ENCODE results near the gene LRRC23.
"Not testable (repeated sequence)": the region's sequence is repeated elsewhere in the genome, so short reads cannot be mapped to it uniquely, and the experiment has no call there.

Gene LRRC23

DNA sequence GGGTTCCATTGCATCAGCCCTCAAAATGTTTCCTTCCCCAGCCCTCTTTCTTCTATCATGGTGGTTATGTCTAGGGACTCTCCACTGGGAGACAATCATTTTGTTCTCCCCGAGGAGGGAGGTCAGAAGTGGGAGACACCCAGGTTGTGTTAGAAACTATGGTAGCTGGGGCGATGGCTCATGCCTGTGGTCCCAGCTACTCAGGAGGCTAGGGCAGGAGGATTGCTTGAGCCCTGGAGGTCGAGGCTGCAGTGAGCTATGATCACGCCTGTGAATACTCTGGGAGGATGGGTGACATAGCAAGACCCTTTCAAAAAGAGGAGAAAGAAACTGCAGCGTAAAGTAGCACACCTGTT, 13.0 kb upstream of the LRRC23 start:
- Histone ChIP-seq H4K20me1 (ENCODE audit: insufficient read depth, low read length) (no peaks in the 10 kb centered on the region), H3K9me3 (ENCODE audit: low read length) (no peaks in the 10 kb centered on the region), H3K79me2 (ENCODE audit: insufficient read depth, low read length) (no peaks in the 10 kb centered on the region), H3K27me3 (ENCODE audit: insufficient read depth, low read length) (no peaks in the 10 kb centered on the region), H2AFZ (ENCODE audit: low read length) (peak overlapping the region; percentile 50; the same call in 1 of the 2 replicates), H3K9me2 (ENCODE audit: low read depth, low read length) (no peaks in the 10 kb centered on the region), H3K9ac (ENCODE audit: low read length) (peak overlapping the region; percentile 78), H3K36me3 (ENCODE audit: insufficient read depth, low read length) (0 out of 2 replicates have a peak, but pooled peaks cover 5% of the 10 kb centered on the region), H3K4me1 (ENCODE audit: insufficient read depth, low read length, severe bottlenecking) (peaks cover 13% of the 10 kb centered on the region), H3K4me2 (ENCODE audit: low read length) (peak overlapping the region; percentile 78), H3K4me3 (ENCODE audit: low read depth, low read length, poor library complexity, severe bottlenecking) (peak overlapping the region; percentile 59), H3K27ac (ENCODE audit: low read depth, low read length, poor library complexity, severe bottlenecking) (peak overlapping the region; percentile 44), H3F3A (ENCODE audit: insufficient read depth, low read length) (no peaks in the 10 kb centered on the region)
- TF ChIP-seq, protein P1, sequence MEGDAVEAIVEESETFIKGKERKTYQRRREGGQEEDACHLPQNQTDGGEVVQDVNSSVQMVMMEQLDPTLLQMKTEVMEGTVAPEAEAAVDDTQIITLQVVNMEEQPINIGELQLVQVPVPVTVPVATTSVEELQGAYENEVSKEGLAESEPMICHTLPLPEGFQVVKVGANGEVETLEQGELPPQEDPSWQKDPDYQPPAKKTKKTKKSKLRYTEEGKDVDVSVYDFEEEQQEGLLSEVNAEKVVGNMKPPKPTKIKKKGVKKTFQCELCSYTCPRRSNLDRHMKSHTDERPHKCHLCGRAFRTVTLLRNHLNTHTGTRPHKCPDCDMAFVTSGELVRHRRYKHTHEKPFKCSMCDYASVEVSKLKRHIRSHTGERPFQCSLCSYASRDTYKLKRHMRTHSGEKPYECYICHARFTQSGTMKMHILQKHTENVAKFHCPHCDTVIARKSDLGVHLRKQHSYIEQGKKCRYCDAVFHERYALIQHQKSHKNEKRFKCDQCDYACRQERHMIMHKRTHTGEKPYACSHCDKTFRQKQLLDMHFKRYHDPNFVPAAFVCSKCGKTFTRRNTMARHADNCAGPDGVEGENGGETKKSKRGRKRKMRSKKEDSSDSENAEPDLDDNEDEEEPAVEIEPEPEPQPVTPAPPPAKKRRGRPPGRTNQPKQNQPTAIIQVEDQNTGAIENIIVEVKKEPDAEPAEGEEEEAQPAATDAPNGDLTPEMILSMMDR (IDR thresholded peaks at IDR 0.05; ENCODE audit: low read length): no peak
- no peak for TF ChIP-seq EZH2 (IDR thresholded peaks at IDR 0.05; ENCODE audit: borderline replicate concordance, low read length)

DNA sequence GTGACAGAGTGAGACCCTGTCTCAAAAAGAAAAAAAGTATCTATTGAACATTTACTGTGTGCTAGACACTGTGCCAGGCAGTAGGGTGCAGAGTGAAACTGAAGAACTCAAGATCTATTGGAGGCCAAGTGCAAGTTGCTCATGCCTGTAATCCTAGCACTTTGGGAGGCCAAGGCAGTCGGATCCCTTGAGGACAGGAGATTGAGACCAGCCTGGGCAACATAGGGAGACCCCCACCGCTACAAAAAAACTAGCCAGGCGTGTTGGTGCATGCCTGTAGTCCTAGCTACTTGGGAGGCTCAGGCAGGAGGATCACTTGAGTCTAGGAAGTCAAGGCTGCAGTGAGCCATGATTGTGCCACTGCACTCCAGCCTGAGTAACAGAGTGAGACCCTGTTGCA, 11.9 kb upstream of the LRRC23 start:
- not testable (repeated sequence) for H3K36me3 ChIP-seq (ENCODE audit: insufficient read depth, low read length); H3K9me3 ChIP-seq (ENCODE audit: low read length); H3K9me2 ChIP-seq (ENCODE audit: low read depth, low read length); H3F3A ChIP-seq (ENCODE audit: insufficient read depth, low read length); H3K9ac ChIP-seq (ENCODE audit: low read length); H4K20me1 ChIP-seq (ENCODE audit: insufficient read depth, low read length); H3K79me2 ChIP-seq (ENCODE audit: insufficient read depth, low read length); H2AFZ ChIP-seq (ENCODE audit: low read length); H3K27me3 ChIP-seq (ENCODE audit: insufficient read depth, low read length); H3K4me2 ChIP-seq (ENCODE audit: low read length); H3K27ac ChIP-seq (ENCODE audit: low read depth, low read length, poor library complexity, severe bottlenecking); H3K4me3 ChIP-seq (ENCODE audit: low read depth, low read length, poor library complexity, severe bottlenecking)
- peaks cover 13% of the 10 kb centered on the region for H3K4me1 ChIP-seq (ENCODE audit: insufficient read depth, low read length, severe bottlenecking)

DNA sequence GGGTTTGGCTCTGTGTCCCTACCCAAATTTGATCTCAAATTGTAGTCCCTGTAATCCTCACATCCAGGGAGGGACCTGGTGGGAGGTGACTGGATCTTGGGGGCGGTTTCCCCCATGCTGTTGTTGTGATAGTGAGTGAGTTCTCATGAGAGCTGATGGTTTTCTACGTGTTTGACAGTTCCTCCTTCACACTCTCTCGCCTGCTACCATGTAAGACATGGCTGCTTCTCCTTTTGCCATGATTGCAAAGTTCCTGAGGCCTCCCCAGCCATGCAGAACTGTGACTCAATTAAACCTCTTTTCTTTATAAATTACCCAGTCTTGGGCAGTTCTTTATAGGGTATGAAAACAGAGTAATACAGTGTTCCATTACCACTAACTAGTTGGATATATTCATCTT, 10.3 kb upstream of the LRRC23 start:
- Histone ChIP-seq H3K27ac (ENCODE audit: low read depth, low read length, poor library complexity, severe bottlenecking) (no peak overlapping the region), H3K4me1 (ENCODE audit: insufficient read depth, low read length, severe bottlenecking) (peaks cover 13% of the 10 kb centered on the region), H3K79me2 (ENCODE audit: insufficient read depth, low read length) (no peaks in the 10 kb centered on the region), H3F3A (ENCODE audit: insufficient read depth, low read length) (no peaks in the 10 kb centered on the region), H3K27me3 (ENCODE audit: insufficient read depth, low read length) (no peaks in the 10 kb centered on the region), H3K4me2 (ENCODE audit: low read length) (no peak overlapping the region), H3K9ac (ENCODE audit: low read length) (no peak overlapping the region), H4K20me1 (ENCODE audit: insufficient read depth, low read length) (no peaks in the 10 kb centered on the region), H2AFZ (ENCODE audit: low read length) (no peak overlapping the region), H3K36me3 (ENCODE audit: insufficient read depth, low read length) (no peaks in the 10 kb centered on the region), H3K9me3 (ENCODE audit: low read length) (no peaks in the 10 kb centered on the region), H3K4me3 (ENCODE audit: low read depth, low read length, poor library complexity, severe bottlenecking) (no peak overlapping the region), H3K9me2 (ENCODE audit: low read depth, low read length) (no peaks in the 10 kb centered on the region)
- TF ChIP-seq, protein P1 (IDR thresholded peaks at IDR 0.05; ENCODE audit: low read length): no peak
- TF ChIP-seq EZH2 (IDR thresholded peaks at IDR 0.05; ENCODE audit: borderline replicate concordance, low read length): no peak

DNA sequence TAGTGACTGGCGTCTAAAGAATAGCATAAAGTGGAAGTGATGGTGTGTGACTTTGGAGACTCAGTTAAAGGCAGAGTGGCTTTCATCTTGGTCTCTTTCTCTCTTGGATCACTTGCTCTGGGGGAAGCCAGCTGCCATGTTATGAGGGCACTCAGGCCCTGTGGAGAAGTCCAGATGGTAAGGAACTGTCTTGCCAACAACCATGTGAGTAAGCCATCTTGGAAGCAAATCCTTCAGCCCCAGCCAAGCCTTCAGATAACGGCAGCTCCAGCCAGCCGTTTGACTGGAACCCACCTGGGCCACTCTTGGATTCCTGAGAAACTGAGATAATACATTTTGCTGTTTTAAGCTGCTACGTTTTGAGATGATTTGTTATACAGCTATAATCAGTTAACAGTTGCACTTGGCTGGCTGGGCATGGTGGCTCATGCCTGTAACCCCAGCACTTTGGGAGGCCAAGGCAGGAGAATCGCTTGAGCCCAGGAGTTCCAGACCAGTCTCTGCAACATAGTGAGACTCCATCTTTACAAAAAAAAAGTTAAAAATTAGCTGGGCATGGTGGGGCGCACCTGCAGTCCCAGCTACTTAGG, 7.7 kb upstream of the LRRC23 start:
- Histone ChIP-seq H3K9ac (ENCODE audit: low read length) (no peak overlapping the region), H3K36me3 (ENCODE audit: insufficient read depth, low read length) (no peaks in the 10 kb centered on the region), H3K79me2 (ENCODE audit: insufficient read depth, low read length) (no peaks in the 10 kb centered on the region), H3K9me3 (ENCODE audit: low read length) (no peaks in the 10 kb centered on the region), H2AFZ (ENCODE audit: low read length) (no peak overlapping the region), H4K20me1 (ENCODE audit: insufficient read depth, low read length) (no peaks in the 10 kb centered on the region), H3K4me3 (ENCODE audit: low read depth, low read length, poor library complexity, severe bottlenecking) (no peak overlapping the region), H3K27me3 (ENCODE audit: insufficient read depth, low read length) (no peaks in the 10 kb centered on the region), H3K27ac (ENCODE audit: low read depth, low read length, poor library complexity, severe bottlenecking) (no peak overlapping the region), H3K4me1 (ENCODE audit: insufficient read depth, low read length, severe bottlenecking) (peaks cover 6% of the 10 kb centered on the region), H3K9me2 (ENCODE audit: low read depth, low read length) (no peaks in the 10 kb centered on the region), H3K4me2 (ENCODE audit: low read length) (no peak overlapping the region), H3F3A (ENCODE audit: insufficient read depth, low read length) (no peaks in the 10 kb centered on the region)
- no peak for TF ChIP-seq EZH2 (IDR thresholded peaks at IDR 0.05; ENCODE audit: borderline replicate concordance, low read length)
- TF ChIP-seq, protein P1 (IDR thresholded peaks at IDR 0.05; ENCODE audit: low read length): no peak
